Jurkat, Clone E6-1 (cell line): ENCODE results near the gene INSRR. TPM values are rescaled to one million over a fixed set of nuclear protein-coding genes. Genes with fewer than 3 reads are reported as not detected.

Experiments
- DNase-seq: peaks from one replicate; pipeline ENCODE4 v3.0.0-alpha.2; 2011; ENCODE audit warnings: low read depth, low spot score
- H3K4me3 ChIP-seq: 2 replicates; pipeline ENCODE4 v1.5.1; 2011; ENCODE audit warnings: mild to moderate bottlenecking, low read length, control low read depth, moderate library complexity
- polyA plus RNA-seq: library from polyadenylated mRNA; unstranded; fragments of >200 nt; gene quantifications from one replicate; pipeline ENCODE4 v1.2.1, GENCODE V29; 2012; ENCODE audit warnings: missing spikeins; ENCODE audit not compliant: insufficient read length, insufficient read depth

The INSRR gene
- not detected for polyA plus RNA-seq

GRCh38 chr1:156858959-156859522 is at the start of gene INSRR:
TSS of gene INSRR (minus strand) at chr1:156859117. CDS start at chr1:156858621, 496 bp downstream.
- no peak for DNase-seq
- H3K4me3 ChIP-seq = no peak within 1 kb of the TSS

- DNase-seq = no peak
Measured at GRCh38 chr1:156908541-156908940, 49.6 kb upstream of the INSRR start.

GRCh38 chr1:156906206-156906906 is 47.4 kb upstream of the INSRR start:
- DNase-seq = no peak
- no peak overlapping the region for H3K4me3 ChIP-seq

More at GRCh38 chr1:156908541-156908940, 49.6 kb upstream of the INSRR start:
- H3K4me3 ChIP-seq = no peak overlapping the region

GRCh38 chr1:156905651-156906050 is 46.7 kb upstream of the INSRR start:
- no peak for DNase-seq
- no peak overlapping the region for H3K4me3 ChIP-seq

GRCh38 chr1:156905176-156905575 is 46.3 kb upstream of the INSRR start:
- DNase-seq = no peak
- H3K4me3 ChIP-seq = no peak overlapping the region

GRCh38 chr1:156904187-156904959 is 45.5 kb upstream of the INSRR start:
- DNase-seq = no peak

GRCh38 chr1:156903328-156904091 is 44.6 kb upstream of the INSRR start:
- no peak for DNase-seq
- H3K4me3 ChIP-seq = no peak overlapping the region

More at GRCh38 chr1:156904187-156904959, 45.5 kb upstream of the INSRR start:
- H3K4me3 ChIP-seq = no peak overlapping the region

- no peak overlapping the region for H3K4me3 ChIP-seq
Measured at GRCh38 chr1:156901966-156902915, 43.3 kb upstream of the INSRR start.

GRCh38 chr1:156901590-156901900 is 42.6 kb upstream of the INSRR start:
- DNase-seq = no peak

More at GRCh38 chr1:156901966-156902915, 43.3 kb upstream of the INSRR start:
- DNase-seq = no peak

GRCh38 chr1:156900896-156901589 is 42.1 kb upstream of the INSRR start:
- DNase-seq = no peak
- no peak overlapping the region for H3K4me3 ChIP-seq

More at GRCh38 chr1:156901590-156901900, 42.6 kb upstream of the INSRR start:
- H3K4me3 ChIP-seq = no peak overlapping the region

- no peak overlapping the region for H3K4me3 ChIP-seq
- no peak for DNase-seq
Measured at GRCh38 chr1:156899956-156900718, 41.2 kb upstream of the INSRR start.

- H3K4me3 ChIP-seq = no peak overlapping the region
- no peak for DNase-seq
Measured at GRCh38 chr1:156898971-156899664, 40.2 kb upstream of the INSRR start.

GRCh38 chr1:156898161-156898566 is 39.2 kb upstream of the INSRR start:
- no peak for DNase-seq
- H3K4me3 ChIP-seq = no peak overlapping the region

- no peak overlapping the region for H3K4me3 ChIP-seq
- DNase-seq = no peak
Measured at GRCh38 chr1:156897078-156897825, 38.3 kb upstream of the INSRR start.

GRCh38 chr1:156896490-156897033 is 37.6 kb upstream of the INSRR start:
- no peak overlapping the region for H3K4me3 ChIP-seq
- no peak for DNase-seq

GRCh38 chr1:156895927-156896326 is 37.0 kb upstream of the INSRR start:
- no peak for DNase-seq
- no peak overlapping the region for H3K4me3 ChIP-seq
